ENCODE results near the gene CDC42BPA.

DNA sequence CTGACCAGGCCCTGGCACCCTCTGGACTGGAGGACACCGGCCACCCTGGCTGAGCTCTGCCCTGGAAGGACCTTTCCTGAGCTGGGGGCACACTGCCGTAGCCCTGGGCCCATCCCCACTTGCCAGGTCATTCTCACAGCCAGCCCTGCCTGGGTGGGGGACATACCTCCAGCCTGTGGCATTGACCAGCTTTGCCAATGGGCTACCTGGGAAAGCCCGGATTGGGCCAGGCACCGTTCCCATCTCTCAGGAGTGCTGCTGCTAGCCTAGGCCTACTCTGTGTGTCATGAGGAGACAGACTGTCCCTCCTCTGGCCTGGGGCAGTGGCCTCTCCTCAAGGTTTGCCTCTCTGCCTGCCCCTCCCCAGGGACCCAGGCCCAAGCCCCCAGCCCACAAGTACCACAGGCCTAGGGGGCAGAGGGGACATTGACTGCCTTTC lies 338.2 kb downstream of the CDC42BPA start:
- TF ChIP-seq CTCF (IDR thresholded peaks at IDR 0.05) (no peak), POLR2A (IDR thresholded peaks at IDR 0.05) (no peak), POLR2AphosphoS5 (IDR thresholded peaks at IDR 0.05) (no peak)
